Measurements from ENCODE around the gene MAP7D3. TPM values are rescaled to one million over a fixed set of nuclear protein-coding genes. Genes with fewer than 3 reads are reported as not detected.

Gene MAP7D3
- total and polyA plus RNA-seq, 10 of the 15 experiments (the other 5 are each of a cell fraction or from before 2014, with no cell fraction given), result 9.1 to 24.0 (median 11.0) TPM

DNA sequence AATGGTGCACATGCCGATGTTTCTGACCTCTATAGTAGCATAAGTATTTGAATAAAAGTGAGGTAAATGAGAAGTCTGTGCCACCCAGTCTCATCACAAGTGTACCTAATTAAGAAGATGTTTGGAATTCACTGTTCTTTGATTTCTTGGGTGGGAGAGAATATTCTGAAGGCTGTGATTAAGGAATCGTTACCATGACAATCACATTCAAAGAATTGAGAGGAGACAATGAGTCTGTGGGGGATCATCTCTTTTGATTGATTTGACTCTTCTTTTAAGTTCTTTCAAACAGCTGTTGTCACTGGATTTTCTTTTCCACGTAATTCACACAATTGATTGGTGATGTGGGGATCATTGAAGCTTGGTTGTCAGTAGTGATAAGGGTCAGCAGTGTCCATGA lies 85.8 kb downstream of the MAP7D3 start (continued):
- TF ChIP-seq, protein P1, sequence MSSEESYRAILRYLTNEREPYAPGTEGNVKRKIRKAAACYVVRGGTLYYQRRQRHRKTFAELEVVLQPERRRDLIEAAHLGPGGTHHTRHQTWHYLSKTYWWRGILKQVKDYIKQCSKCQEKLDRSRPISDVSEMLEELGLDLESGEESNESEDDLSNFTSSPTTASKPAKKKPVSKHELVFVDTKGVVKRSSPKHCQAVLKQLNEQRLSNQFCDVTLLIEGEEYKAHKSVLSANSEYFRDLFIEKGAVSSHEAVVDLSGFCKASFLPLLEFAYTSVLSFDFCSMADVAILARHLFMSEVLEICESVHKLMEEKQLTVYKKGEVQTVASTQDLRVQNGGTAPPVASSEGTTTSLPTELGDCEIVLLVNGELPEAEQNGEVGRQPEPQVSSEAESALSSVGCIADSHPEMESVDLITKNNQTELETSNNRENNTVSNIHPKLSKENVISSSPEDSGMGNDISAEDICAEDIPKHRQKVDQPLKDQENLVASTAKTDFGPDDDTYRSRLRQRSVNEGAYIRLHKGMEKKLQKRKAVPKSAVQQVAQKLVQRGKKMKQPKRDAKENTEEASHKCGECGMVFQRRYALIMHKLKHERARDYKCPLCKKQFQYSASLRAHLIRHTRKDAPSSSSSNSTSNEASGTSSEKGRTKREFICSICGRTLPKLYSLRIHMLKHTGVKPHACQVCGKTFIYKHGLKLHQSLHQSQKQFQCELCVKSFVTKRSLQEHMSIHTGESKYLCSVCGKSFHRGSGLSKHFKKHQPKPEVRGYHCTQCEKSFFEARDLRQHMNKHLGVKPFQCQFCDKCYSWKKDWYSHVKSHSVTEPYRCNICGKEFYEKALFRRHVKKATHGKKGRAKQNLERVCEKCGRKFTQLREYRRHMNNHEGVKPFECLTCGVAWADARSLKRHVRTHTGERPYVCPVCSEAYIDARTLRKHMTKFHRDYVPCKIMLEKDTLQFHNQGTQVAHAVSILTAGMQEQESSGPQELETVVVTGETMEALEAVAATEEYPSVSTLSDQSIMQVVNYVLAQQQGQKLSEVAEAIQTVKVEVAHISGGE (CRISPR knock-in tag; IDR thresholded peaks at IDR 0.05), result no peak
- TF ChIP-seq, protein P2, sequence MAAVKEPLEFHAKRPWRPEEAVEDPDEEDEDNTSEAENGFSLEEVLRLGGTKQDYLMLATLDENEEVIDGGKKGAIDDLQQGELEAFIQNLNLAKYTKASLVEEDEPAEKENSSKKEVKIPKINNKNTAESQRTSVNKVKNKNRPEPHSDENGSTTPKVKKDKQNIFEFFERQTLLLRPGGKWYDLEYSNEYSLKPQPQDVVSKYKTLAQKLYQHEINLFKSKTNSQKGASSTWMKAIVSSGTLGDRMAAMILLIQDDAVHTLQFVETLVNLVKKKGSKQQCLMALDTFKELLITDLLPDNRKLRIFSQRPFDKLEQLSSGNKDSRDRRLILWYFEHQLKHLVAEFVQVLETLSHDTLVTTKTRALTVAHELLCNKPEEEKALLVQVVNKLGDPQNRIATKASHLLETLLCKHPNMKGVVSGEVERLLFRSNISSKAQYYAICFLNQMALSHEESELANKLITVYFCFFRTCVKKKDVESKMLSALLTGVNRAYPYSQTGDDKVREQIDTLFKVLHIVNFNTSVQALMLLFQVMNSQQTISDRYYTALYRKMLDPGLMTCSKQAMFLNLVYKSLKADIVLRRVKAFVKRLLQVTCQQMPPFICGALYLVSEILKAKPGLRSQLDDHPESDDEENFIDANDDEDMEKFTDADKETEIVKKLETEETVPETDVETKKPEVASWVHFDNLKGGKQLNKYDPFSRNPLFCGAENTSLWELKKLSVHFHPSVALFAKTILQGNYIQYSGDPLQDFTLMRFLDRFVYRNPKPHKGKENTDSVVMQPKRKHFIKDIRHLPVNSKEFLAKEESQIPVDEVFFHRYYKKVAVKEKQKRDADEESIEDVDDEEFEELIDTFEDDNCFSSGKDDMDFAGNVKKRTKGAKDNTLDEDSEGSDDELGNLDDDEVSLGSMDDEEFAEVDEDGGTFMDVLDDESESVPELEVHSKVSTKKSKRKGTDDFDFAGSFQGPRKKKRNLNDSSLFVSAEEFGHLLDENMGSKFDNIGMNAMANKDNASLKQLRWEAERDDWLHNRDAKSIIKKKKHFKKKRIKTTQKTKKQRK (IDR thresholded peaks at IDR 0.05; ENCODE audit: low read depth, low read length), result no peak
- no peak for TF ChIP-seq SMC3 (IDR thresholded peaks at IDR 0.05; ENCODE audit: borderline replicate concordance, low read length)
- no peak for TF ChIP-seq EP300 (IDR thresholded peaks at IDR 0.05; ENCODE audit: borderline replicate concordance in 1 of 2, control insufficient read depth in 1 of 2, low read depth in 2 of 2, low read length in 2 of 2)
- no peak for TF ChIP-seq ETV6 (conservative IDR thresholded peaks at IDR 0.05 in 1 of 2, IDR thresholded peaks at IDR 0.05 in 1 of 2; ENCODE audit: borderline replicate concordance in 1 of 2, low read depth in 1 of 2)
- no peak for TF ChIP-seq NRF1 (conservative IDR thresholded peaks at IDR 0.05; ENCODE audit: low read depth, low read length)
- no peak for TF ChIP-seq SPI1 (IDR thresholded peaks at IDR 0.05; ENCODE audit: borderline replicate concordance, insufficient read depth, low read depth, low read length)
- no peak for TF ChIP-seq MTA2 (IDR thresholded peaks at IDR 0.05; ENCODE audit: low read depth)
- TF ChIP-seq TCF7 (IDR thresholded peaks at IDR 0.05; ENCODE audit: borderline replicate concordance), result no peak
- TF ChIP-seq PAX8 (IDR thresholded peaks at IDR 0.05), result no peak
- TF ChIP-seq, protein P3, sequence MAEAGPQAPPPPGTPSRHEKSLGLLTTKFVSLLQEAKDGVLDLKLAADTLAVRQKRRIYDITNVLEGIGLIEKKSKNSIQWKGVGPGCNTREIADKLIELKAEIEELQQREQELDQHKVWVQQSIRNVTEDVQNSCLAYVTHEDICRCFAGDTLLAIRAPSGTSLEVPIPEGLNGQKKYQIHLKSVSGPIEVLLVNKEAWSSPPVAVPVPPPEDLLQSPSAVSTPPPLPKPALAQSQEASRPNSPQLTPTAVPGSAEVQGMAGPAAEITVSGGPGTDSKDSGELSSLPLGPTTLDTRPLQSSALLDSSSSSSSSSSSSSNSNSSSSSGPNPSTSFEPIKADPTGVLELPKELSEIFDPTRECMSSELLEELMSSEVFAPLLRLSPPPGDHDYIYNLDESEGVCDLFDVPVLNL (IDR thresholded peaks at IDR 0.05; ENCODE audit: low read depth, low read length), result no peak

Data from GM12878 (cell line).